Frontal cortex (tissue), 4 donors: ENCODE measurements around the gene PLEKHA4. TPM values are rescaled to one million over a fixed set of nuclear protein-coding genes. Genes with fewer than 3 reads are reported as not detected.
"Not testable (repeated sequence)": the region's sequence is repeated elsewhere in the genome, so short reads cannot be mapped to it uniquely, and the experiment has no call there.

Experiments
- DNase-seq, 2 donors: peaks; one replicate each; pipeline ENCODE4 v3.0.0; 2012; ENCODE audit warnings: low spot score in 2 of 2
- FAIRE-seq: peaks from 2 replicates; lab custom pipeline; 2012; peaks lifted over from hg19 to GRCh38; lab: Jason Lieb, UNC
- small RNA-seq: library from RNA; depleted of rRNA; stranded (forward); fragments of <200 nt; gene quantifications from one replicate; pipeline ENCODE3, GENCODE V24; 2014
- total RNA-seq: library from RNA; depleted of rRNA; stranded (reverse); fragments of >200 nt; gene quantifications from one replicate; pipeline ENCODE4 v1.2.3, GENCODE V29; 2014
- donor health status: control.
- donor health status: control.
- donor health status: control.

PLEKHA4 gene
- total RNA-seq, 1 donor from 2014 or later, result 1.6 TPM

DNA sequence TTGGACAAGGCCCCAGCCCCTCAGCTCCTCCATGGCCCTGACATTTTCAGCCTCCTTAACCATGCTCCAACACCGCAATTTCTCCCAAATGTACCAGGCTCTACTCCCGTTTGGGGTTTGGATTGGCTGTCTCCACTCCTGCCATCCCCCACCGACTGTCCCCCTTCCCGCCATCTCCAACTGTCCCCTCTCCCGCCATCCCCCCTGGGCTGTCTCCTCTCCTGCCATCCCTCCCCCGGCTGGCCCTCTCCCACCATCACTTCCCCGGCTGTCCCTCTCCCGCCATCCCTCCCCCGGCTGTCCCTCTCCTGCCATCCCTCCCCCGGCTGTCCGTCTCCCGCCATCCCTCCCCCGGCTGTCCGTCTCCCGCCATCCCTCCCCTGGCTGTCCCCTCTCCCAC, 63.0 kb downstream of the PLEKHA4 start:
- peak in 1 of 2 donors; percentile 8 for DNase-seq
- FAIRE-seq, result no peak

DNA sequence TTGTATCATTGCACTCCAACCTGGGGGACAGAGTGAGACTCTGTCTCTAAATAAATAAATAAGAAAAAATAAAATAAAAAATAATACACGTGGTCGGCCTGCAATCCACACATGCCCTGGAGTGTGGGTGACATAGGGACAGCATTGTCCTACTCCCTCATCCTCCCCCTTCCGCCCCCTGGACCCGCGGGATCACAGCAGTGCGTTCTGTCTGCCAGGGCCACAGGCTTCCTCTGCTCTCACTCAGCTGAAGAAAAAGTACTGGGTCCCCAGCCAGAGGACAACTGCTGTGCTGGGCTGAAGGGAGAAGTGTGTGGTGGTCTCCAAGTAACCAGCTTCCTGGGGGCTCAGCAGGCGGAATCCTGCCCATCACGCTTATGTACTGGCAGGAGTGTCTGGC, 63.9 kb downstream of the PLEKHA4 start:
- DNase-seq, result peak; percentile 43
- no peak for FAIRE-seq

DNA sequence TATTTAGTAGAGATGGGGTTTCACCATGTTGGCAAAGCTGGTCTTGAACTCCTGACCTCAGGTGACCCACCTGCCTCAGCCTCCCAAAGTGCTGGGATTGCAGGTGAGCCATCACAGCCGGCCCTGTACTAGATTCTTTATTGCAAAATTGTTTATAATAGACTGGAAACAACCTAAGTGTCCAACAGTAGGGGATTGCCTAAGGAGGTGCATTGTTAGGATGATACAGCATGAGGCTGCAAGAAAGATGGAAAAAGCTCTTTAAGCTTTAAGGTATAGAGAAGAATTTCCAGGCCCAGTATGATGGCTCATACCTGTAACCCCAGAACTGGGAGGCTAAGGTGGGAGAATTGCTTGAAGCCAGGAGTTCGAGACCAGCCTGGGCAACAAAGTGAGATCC, 65.8 kb downstream of the PLEKHA4 start:
- FAIRE-seq, result no peak
- no peak for DNase-seq

DNA sequence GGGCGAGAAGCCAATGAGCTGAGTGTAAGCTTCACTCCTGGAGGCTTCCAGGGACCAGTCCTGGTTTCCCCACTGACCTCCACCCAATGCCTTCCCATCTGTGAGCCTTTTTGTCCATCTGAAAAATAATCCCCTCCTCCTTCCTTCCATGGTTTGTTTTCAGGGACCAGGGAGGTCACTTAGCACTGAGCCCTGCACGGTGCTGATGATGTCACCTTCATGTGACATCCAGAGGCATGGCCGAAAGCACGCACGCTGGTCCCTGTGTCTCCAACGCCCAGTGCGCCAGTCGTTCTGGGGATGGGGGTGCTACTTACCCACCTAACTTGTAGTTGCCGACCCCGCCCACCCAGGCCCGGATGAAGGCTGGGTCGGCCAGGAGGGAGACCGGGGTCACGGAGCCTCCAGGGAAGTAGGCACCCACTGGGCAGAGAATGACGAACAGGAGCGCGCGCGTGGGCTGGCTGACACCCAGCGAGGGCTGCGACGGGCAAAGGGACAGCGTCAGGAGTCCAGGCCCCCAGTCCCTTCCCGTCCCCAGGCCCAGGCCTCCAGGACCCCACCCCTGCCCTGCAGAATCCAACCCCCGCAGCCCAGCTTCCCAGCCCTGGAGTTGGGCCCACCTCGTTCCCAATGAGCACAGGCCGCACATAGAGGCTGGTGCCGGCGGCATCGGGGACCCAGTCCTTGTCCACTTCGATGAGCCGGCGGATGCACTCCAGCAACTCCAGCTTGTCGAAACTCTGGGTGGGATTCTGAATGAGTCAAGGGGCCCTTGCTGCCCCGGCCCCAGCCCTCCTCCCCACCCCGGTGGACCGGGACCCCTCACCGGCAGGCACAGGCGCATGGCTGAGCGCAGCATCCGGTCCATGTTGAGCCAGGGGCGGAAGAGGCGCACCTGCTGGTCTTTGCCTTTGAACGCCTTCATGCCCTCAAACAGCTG, 68.8 kb downstream of the PLEKHA4 start:
- FAIRE-seq (no peak), DNase-seq (no peak)

DNA sequence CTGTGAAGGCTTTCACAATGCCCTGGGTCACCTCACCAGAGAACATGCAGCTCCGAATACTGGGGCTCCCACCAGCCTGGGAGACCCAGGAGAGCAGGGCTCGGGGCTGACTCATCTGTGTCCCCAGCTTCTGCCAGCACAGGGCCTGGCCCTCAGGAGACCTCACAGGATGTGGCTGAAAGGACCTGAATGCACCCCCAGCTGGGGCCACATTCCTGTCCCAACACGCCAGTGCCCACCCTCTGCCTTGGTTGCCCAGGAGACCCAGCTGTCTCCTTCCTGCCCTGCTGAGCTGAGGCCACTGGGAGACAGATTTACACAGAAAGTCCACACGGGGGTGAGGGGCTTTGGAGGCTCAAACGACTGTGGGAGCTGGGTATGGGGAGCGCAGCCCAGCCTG, 69.5 kb downstream of the PLEKHA4 start:
- FAIRE-seq, result no peak
- DNase-seq, result peak in 1 of 2 donors; percentile 23

DNA sequence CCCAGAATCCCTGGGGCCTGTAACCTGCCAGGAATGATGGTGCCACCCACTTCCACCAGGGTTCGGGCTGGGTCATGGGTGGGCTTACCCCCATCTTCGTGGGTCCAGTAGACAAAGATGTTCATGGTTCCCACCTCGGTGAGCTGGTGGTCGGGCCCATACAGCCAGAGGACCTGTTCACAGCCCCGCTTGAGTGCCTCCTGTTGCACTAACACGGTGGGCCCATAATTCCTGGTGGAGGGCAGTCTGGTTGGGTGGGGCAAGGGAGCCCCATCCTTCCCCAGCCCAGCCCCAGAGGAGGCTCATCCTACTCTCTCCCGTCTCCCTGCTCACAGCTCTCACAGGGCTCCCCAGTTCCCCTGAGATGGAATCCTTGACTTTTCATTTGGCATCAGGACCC, 71.3 kb downstream of the PLEKHA4 start:
- DNase-seq (no peak), FAIRE-seq (no peak)

DNA sequence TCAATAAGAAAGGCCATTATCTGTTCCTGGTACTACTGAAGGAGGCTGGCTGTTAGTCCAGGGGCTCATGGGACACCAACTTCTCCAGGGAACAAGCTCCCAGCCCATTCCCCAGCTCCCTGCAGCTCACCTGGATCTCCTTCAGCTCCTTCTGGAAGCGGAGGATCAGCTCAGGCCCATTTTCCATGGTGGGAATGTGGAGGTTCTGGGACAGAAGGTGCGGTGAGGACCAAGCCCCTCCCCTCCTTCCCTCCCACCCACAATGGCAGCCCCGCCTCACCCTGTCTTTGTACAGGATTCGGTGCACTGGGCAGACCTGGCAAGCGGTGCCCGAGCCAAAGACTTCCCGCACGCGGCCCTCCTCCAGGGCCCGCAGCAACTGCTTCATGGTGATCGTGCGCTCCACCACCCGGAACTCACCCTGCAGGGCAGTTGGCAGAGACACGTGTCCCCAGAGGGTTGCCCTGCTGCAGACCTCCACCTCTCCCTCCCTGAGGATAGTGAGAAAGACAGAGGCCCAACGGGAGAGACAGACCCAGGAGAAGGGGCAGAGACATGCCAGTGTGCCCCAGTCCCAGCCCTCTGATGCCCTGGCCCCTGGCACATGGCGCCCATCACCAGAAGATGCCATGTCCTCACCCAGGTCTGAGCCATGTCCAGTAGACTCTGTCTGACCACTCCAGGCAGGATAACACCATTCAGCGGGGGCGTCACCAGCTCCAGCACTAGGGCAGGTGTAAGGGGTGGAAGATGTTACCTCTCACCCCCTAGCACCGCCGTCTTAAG, 71.9 kb downstream of the PLEKHA4 start:
- DNase-seq (no peak), FAIRE-seq (no peak)

DNA sequence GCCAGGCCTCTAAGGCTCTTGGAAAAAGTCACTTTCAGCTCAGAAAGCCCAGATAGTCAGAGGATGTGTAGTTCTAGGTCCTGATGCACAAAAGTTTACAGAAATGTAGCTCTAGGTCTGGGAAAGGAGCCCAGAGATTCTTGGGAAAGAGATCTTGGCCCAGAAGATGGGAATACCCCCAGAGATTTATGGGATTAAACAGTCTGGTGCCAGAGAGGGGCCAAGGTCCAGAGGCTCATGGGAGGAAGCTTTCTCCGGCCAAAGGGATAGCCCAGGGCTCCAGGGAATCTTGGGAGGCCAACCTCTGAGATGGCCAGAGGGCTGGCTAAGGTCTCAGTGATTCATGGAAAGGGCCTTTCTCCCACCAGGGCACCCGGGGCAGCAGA, 72.7 kb downstream of the PLEKHA4 start:
- FAIRE-seq, result no peak
- DNase-seq, result no peak

DNA sequence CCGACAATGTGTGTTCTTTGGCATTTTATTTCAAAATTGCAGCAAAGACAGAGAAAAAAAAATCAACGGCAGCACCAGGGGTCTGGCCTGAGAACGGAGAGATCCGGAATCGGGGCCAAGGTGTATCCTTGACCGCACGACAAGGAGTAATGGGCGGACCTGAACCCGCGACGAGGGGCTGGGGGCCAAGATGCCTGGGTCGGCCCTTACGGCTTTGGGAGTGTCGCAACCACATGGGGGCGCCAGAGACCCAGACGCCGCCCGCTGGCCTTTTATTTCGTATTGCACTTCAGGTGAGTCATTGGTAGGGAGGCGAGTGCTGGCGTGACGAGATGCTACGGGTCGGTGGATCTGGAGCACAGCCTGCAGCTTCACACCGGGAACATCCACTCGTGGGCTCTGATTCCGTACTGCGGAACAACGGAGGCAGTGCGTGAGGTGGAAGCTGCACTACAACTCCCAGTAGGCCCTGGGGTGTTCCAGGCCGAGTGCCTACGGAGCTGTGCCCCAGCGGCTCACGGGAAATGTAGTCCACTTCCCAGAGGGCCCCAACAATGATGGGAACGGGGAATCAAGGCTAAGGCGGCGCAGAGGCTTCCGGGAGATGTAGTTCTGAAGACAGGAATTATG, 73.2 kb downstream of the PLEKHA4 start:
- FAIRE-seq (no peak), DNase-seq (peak; percentile 90 to 95)

DNA sequence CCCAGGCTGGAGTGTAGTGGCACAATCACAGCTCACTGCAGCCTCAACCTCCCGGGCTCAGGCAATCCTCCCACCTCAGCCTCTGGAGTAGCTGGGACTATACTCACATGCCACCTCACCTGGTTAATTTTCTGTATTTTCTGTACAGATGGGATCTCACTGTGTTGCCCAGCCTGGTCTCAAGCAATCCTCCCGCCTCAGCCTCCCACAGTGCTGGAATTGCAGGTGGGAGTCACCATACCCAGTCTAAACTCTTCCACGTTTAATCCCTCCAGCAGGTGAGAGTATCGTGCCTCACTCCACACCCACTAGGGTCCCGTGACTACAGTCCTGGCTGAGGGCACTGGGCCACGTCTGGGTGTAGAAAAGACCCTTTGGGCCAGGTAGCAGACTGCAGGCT, 74.1 kb downstream of the PLEKHA4 start:
- no peak for DNase-seq
- FAIRE-seq, result no peak

DNA sequence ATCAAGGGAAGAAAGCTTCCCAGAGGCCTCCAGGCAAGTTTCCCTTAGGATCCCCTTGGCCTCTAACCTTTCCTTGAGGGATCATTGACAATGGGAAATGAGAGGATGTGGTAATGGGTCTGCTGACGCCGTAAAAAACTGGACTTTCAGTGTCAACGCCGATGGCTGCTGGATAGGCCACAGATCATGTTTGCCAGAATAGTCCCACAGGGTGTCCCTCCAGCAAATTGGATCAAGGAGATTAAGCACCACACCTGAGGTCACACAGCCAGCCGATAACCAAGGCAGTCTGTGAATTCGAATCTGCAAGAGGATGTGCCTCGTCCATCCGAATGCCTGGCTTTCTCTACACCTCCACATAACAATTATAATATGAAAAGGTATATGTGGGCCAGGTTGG, 75.1 kb downstream of the PLEKHA4 start:
- FAIRE-seq (no peak), DNase-seq (no peak)

DNA sequence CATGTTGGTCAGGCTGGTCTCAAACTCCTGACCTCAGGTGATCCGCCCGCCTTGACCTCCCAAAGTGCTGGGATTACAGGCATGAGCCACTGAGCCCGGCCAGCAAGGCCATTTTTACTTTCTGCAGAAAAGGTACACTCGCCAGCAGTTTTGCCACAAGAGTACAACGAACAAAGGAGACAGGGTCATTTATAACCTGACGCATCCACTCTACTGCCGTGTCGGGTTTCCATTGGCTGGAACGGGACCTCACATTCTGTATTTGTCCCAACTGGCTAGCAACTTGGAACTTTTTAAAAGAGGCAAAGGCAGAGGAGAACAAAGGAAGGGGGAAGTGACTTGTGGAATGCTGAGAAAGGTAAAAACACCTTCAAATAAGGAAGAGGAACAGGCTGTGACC, 81.1 kb downstream of the PLEKHA4 start:
- not testable (repeated sequence) for FAIRE-seq, DNase-seq

Small RNA genes within 50 kb of the gene (small RNA-seq; reads per million reads assigned to genes)
- not detected for gene RNU6-317P

Other genes starting within 250 kb of the PLEKHA4 start
- 1,742 TPM for gene RPL18, start 249.4 kb downstream of the PLEKHA4 start, total RNA-seq
- 6.9 TPM for gene SPHK2, start 249.1 kb downstream of the PLEKHA4 start, total RNA-seq
- gene DBP, start 231.2 kb downstream of the PLEKHA4 start, total RNA-seq, result 4.9 TPM
- gene CA11, start 222.4 kb downstream of the PLEKHA4 start, total RNA-seq, result 12.6 TPM
- not detected for gene NTN5, start 195.6 kb downstream of the PLEKHA4 start, total RNA-seq
- under 0.01 TPM for gene FUT2, start 172.6 kb downstream of the PLEKHA4 start, total RNA-seq
- 0.41 TPM for gene MAMSTR, start 148.9 kb downstream of the PLEKHA4 start, total RNA-seq
- 2.9 TPM for gene RASIP1, start 128.0 kb downstream of the PLEKHA4 start, total RNA-seq
- not detected for gene IZUMO1, start 121.7 kb downstream of the PLEKHA4 start, total RNA-seq
- 0.82 TPM for gene FUT1, start 116.0 kb downstream of the PLEKHA4 start, total RNA-seq
- gene FGF21, start 113.1 kb downstream of the PLEKHA4 start, total RNA-seq, result not detected
- 11.4 TPM for gene BCAT2, start 57.6 kb downstream of the PLEKHA4 start, total RNA-seq
- 1.2 TPM for gene HSD17B14, start 32.1 kb downstream of the PLEKHA4 start, total RNA-seq
- gene PPP1R15A, start 3.8 kb upstream of the PLEKHA4 start, total RNA-seq, result 23.6 TPM
- gene TULP2, start 30.1 kb upstream of the PLEKHA4 start, total RNA-seq, result under 0.01 TPM
- 39.5 TPM for gene NUCB1, start 31.7 kb upstream of the PLEKHA4 start, total RNA-seq
- not detected for gene DHDH, start 65.1 kb upstream of the PLEKHA4 start, total RNA-seq
- 9.4 TPM for gene BAX, start 86.3 kb upstream of the PLEKHA4 start, total RNA-seq
- gene FTL, start 96.7 kb upstream of the PLEKHA4 start, total RNA-seq, result 713 TPM
- 12.6 TPM for gene GYS1, start 124.7 kb upstream of the PLEKHA4 start, total RNA-seq
- 121 TPM for gene RUVBL2, start 125.3 kb upstream of the PLEKHA4 start, total RNA-seq
- gene LHB, start 148.5 kb upstream of the PLEKHA4 start, total RNA-seq, result not detected
- gene CGB3, start 155.7 kb upstream of the PLEKHA4 start, total RNA-seq, result not detected
- gene CGB2, start 163.3 kb upstream of the PLEKHA4 start, total RNA-seq, result not detected
- not detected for gene CGB1, start 168.3 kb upstream of the PLEKHA4 start, total RNA-seq
- not detected for gene CGB5, start 175.2 kb upstream of the PLEKHA4 start, total RNA-seq
- not detected for gene CGB8, start 180.5 kb upstream of the PLEKHA4 start, total RNA-seq
- gene CGB7, start 189.1 kb upstream of the PLEKHA4 start, total RNA-seq, result not detected
- gene NTF4, start 196.2 kb upstream of the PLEKHA4 start, total RNA-seq, result not detected
- gene KCNA7, start 204.1 kb upstream of the PLEKHA4 start, total RNA-seq, result not detected
- 99.5 TPM for gene SNRNP70, start 216.8 kb upstream of the PLEKHA4 start, total RNA-seq
- 31.0 TPM for gene LIN7B, start 245.8 kb upstream of the PLEKHA4 start, total RNA-seq